HCT116 (cell line): ENCODE data around the gene ABLIM1. TPM values are rescaled to one million over a fixed set of nuclear protein-coding genes. Genes with fewer than 3 reads are reported as not detected.

ENCODE experiments used
- ATAC-seq: fragments of 200-7000 bp; cut with Tn5 transposase; 2 replicates; pipeline ENCODE4 v1.9.1; 2020; ENCODE audit warnings: mild to moderate bottlenecking, moderate library complexity
- BruUV-seq: library from RNA; stranded (reverse); fragments of 400-500 nt; replicated peaks from 2 replicates; lab custom pipeline; 2021; lab: Mats Ljungman, UMichigan
- CTCF ChIA-PET: fragments of 300-600 bp; sonication (Branson Sonifier 250); formaldehyde crosslinking; loops from one replicate; lab custom pipeline; 2021; ENCODE audit warnings: antibody characterized with exemption; lab: Charles Lee
- POLR2A ChIA-PET: fragments of 300-600, 350-600 bp; sonication (Branson Sonifier 250); formaldehyde crosslinking; loops from one replicate; lab custom pipeline; 2021; ENCODE audit warnings: antibody characterized with exemption; lab: Charles Lee
- RAD21 ChIA-PET, 2 experiments: fragments of 300-600 bp; sonication (Branson Sonifier 250); formaldehyde crosslinking; loops; one replicate each; lab custom pipeline; 2023; ENCODE audit warnings: low total read pairs in 2 of 2; ENCODE audit not compliant: uncharacterized antibody in 2 of 2, unreplicated experiment in 2 of 2, low non-redundant PET in 1 of 2; lab: Charles Lee
- DNase-seq: peaks from one replicate; pipeline ENCODE4 v3.0.0-alpha.2; 2010; ENCODE audit warnings: low read depth, low spot score
- H2AFZ ChIP-seq: fragments of 200-600 bp; shearing (Covaris generic), sonication (generic); 2 replicates; pipeline ENCODE4 v1.6.1; 2017; ENCODE audit warnings: low read depth, mixed run types, mixed read lengths, antibody characterized with exemption, low read length; ENCODE audit not compliant: poor library complexity, severe bottlenecking
- H3K27ac ChIP-seq: 2 replicates; pipeline ENCODE4 v1.5.1; 2012; ENCODE audit warnings: low read depth, low read length
- H3K27me3 ChIP-seq: fragments of 200-600 bp; sonication (generic); 2 replicates; pipeline ENCODE4 v1.6.1; 2016; ENCODE audit warnings: mixed run types, low read length, mixed read lengths; ENCODE audit not compliant: insufficient read depth
- H3K36me3 ChIP-seq, 2 experiments: fragments of 200-500 bp in 1 of 2; fragments of 200-600 bp in 1 of 2; sonication (Bioruptor generic) in 1 of 2; sonication (generic) in 1 of 2; 2 replicates each; pipeline versions ENCODE4 v1.5.1 to v1.6.1; 2014 to 2016; ENCODE audit warnings: low read length in 2 of 2, inconsistent platforms in 1 of 2, mixed read lengths in 1 of 2, mixed run types in 1 of 2; ENCODE audit not compliant: insufficient read depth in 2 of 2, control insufficient read depth in 1 of 2
- H3K4me1 ChIP-seq, 2 experiments: fragments of 200-600 bp in 1 of 2; sonication (generic) in 1 of 2; 2 replicates each; pipeline versions ENCODE4 v1.5.1 to v1.6.1; 2012 to 2017; ENCODE audit warnings: low read length in 2 of 2, inconsistent platforms in 1 of 2, mild to moderate bottlenecking in 1 of 2, mixed read lengths in 1 of 2, mixed run types in 1 of 2, moderate library complexity in 1 of 2; ENCODE audit not compliant: insufficient read depth in 2 of 2, control insufficient read depth in 1 of 2
- H3K4me2 ChIP-seq: fragments of 200-600 bp; sonication (generic); 2 replicates; pipeline ENCODE4 v1.6.1; 2017; ENCODE audit warnings: mixed run types, low read length, mixed read lengths
- H3K4me3 ChIP-seq, 2 experiments: fragments of 200-600 bp in 1 of 2; sonication (generic) in 1 of 2; replicated peaks in 1 of 2; 2 replicates each; pipeline ENCODE4 v1.5.1; 2011 to 2016; ENCODE audit warnings: low read length in 2 of 2, control low read depth in 1 of 2, low read depth in 1 of 2, mild to moderate bottlenecking in 1 of 2, mixed read lengths in 1 of 2, mixed run types in 1 of 2
- H3K79me2 ChIP-seq: fragments of 200-600 bp; sonication (generic); 2 replicates; pipeline ENCODE4 v1.6.1; 2017; ENCODE audit warnings: mild to moderate bottlenecking, mixed run types, low read length, moderate library complexity, mixed read lengths; ENCODE audit not compliant: insufficient read depth
- H3K9ac ChIP-seq: fragments of 200-600 bp; sonication (generic); 2 replicates; pipeline ENCODE4 v1.6.1; 2016; ENCODE audit warnings: low read length, mixed read lengths
- H3K9me2 ChIP-seq: fragments of 200-600 bp; sonication (generic), shearing (Covaris generic); 2 replicates; pipeline ENCODE4 v1.6.1; 2017; ENCODE audit warnings: mixed run types, mild to moderate bottlenecking, moderate library complexity; ENCODE audit not compliant: insufficient read depth
- H3K9me3 ChIP-seq, 2 experiments: fragments of 200-500 bp in 1 of 2; fragments of 200-600 bp in 1 of 2; sonication (Bioruptor generic) in 1 of 2; sonication (generic) in 1 of 2; 2 replicates each; pipeline ENCODE4 v1.6.1; 2014 to 2017; ENCODE audit warnings: low read length in 2 of 2, mixed read lengths in 2 of 2, inconsistent platforms in 1 of 2, low read depth in 1 of 2, mild to moderate bottlenecking in 1 of 2, mixed run types in 1 of 2, moderate library complexity in 1 of 2; ENCODE audit not compliant: control insufficient read depth in 1 of 2, insufficient read depth in 1 of 2
- H4K20me1 ChIP-seq: fragments of 200-600 bp; sonication (generic), shearing (Covaris generic); 2 replicates; pipeline ENCODE4 v1.6.1; 2017; ENCODE audit warnings: mixed run types, mild to moderate bottlenecking, moderate library complexity; ENCODE audit not compliant: insufficient read depth
- ATF3 ChIP-seq: IDR thresholded peaks from 2 replicates; pipeline ENCODE4 v1.6.1; 2012
- ELF1 ChIP-seq: IDR thresholded peaks from 2 replicates; pipeline ENCODE4 v1.6.1; 2012; ENCODE audit warnings: low read depth, borderline replicate concordance
- EZH2phosphoT487 ChIP-seq: fragments of 200-600 bp; IDR thresholded peaks from 2 replicates; pipeline ENCODE4 v1.6.1; 2018; ENCODE audit warnings: antibody characterized with exemption, borderline replicate concordance
- FOSL1 ChIP-seq: IDR thresholded peaks from 2 replicates; pipeline ENCODE4 v1.6.1; 2012; ENCODE audit warnings: low read depth
- JUND ChIP-seq: IDR thresholded peaks from 2 replicates; pipeline ENCODE4 v1.6.1; 2012
- POLR2AphosphoS5 ChIP-seq: IDR thresholded peaks from 2 replicates; pipeline ENCODE4 v1.6.1; 2011; ENCODE audit warnings: mild to moderate bottlenecking, low read depth, low read length, moderate library complexity
- SP1 ChIP-seq: IDR thresholded peaks from 2 replicates; pipeline ENCODE4 v1.6.1; 2012; ENCODE audit warnings: low read depth
- intact Hi-C: fragments of 100-400 bp; cut with micrococcal nuclease; formaldehyde crosslinking; loops from 2 replicates; pipeline ENCODE4 v1.10.0; 2022
- total RNA-seq: library from RNA; stranded (reverse); gene quantifications from one replicate; pipeline ENCODE4 v1.2.1, GENCODE V29; 2021; ENCODE audit not compliant: unreplicated experiment
- TF ChIP-seq, protein P1 (sequence below): IDR thresholded peaks from 2 replicates; pipeline ENCODE4 v1.6.1; 2012

Gene ABLIM1
- total RNA-seq, 1 experiment from 2014 or later = 96.2 TPM

GRCh38 chr10:114646426-114646825 lies 11.6 kb downstream of the ABLIM1 start:
- ChIA-PET POLR2A (no interaction called here), RAD21 (no interaction called here), CTCF (no interaction called here)
- intact Hi-C loops = no loop called here
- Histone ChIP-seq H3K27ac (no peak overlapping the region), H3K9me3 (no peaks in the 10 kb centered on the region), H3K4me3 (no peak overlapping the region), H3K9ac (no peak overlapping the region), H2AFZ (no peak overlapping the region), H3K9me2 (no peaks in the 10 kb centered on the region), H3K4me1 (peaks cover 10 to 11% of the 10 kb centered on the region in 2 experiments; a peak in 3 of 4 replicates), H3K79me2 (no peaks in the 10 kb centered on the region), H3K36me3 (no peaks in the 10 kb centered on the region), H3K27me3 (no peaks in the 10 kb centered on the region), H3K4me2 (no peak overlapping the region), H4K20me1 (no peaks in the 10 kb centered on the region)
- no peak for ATAC-seq
- BruUV-seq = no TSS peak
- TF ChIP-seq POLR2AphosphoS5 (no peak), ATF3 (no peak), JUND (no peak), ELF1 (no peak), SP1 (no peak), FOSL1 (no peak)
- TF ChIP-seq, protein P1, sequence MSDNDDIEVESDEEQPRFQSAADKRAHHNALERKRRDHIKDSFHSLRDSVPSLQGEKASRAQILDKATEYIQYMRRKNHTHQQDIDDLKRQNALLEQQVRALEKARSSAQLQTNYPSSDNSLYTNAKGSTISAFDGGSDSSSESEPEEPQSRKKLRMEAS = no peak
- DNase-seq = no peak

DNA sequence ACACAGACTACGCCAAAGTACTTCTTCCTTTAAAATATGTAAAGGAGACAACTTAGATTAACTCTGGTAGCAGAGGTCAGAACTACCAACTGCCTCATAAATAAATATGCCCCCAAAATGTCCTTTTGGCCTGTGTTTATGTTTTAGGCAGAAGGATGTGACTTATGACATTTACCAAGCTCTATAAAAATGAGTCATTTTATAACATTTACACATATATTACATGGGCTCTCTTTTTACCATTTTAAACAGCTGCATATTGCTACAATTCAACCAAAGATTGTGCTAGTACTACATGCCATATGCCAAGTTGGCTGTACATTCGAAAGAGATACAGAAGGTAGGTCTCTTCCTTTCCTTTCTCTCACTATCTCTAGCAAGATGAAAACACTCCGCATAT lies 12.4 kb downstream of the ABLIM1 start:
- CTCF ChIA-PET = no interaction called here
- intact Hi-C loops = no loop called here
- H3K4me1 ChIP-seq = peaks cover 10 to 11% of the 10 kb centered on the region in 2 experiments; a peak in 3 of 4 replicates
- H3K4me3 ChIP-seq = no peak overlapping the region
- TF ChIP-seq, protein P1 = no peak
- TF ChIP-seq EZH2phosphoT487 = no peak
- TF ChIP-seq POLR2AphosphoS5 = no peak
- DNase-seq = no peak
- H3K79me2 ChIP-seq = no peaks in the 10 kb centered on the region
- RAD21 ChIA-PET = no interaction called here
- POLR2A ChIA-PET = no interaction called here
- BruUV-seq = no TSS peak
- no peak overlapping the region for H3K27ac ChIP-seq
- no peaks in the 10 kb centered on the region for H4K20me1 ChIP-seq
- no peak overlapping the region for H3K9ac ChIP-seq
- no peak overlapping the region for H2AFZ ChIP-seq
- no peaks in the 10 kb centered on the region for H3K9me3 ChIP-seq
- no peak overlapping the region for H3K4me2 ChIP-seq
- H3K9me2 ChIP-seq = no peaks in the 10 kb centered on the region
- no peaks in the 10 kb centered on the region for H3K36me3 ChIP-seq
- no peak for ATAC-seq
- H3K27me3 ChIP-seq = no peaks in the 10 kb centered on the region
